Thyroid gland (tissue), 4 donors: ENCODE measurements around the gene SLC13A5.

ENCODE experiments used
- POLR2A ChIP-seq, 2 donors: fragments of 450-650 bp; IDR thresholded peaks; one replicate each; pipeline ENCODE4 v1.6.1; 2017; ENCODE audit warnings: antibody characterized with exemption in 2 of 2, mild to moderate bottlenecking in 2 of 2, moderate library complexity in 1 of 2
- TF ChIP-seq, protein P1 (sequence below), 6 experiments: fragments of 200-600 bp in 3 of 6; fragments of 450-650 bp in 3 of 6; sonication (generic) in 3 of 6; IDR thresholded peaks; one replicate each; pipeline ENCODE4 v1.5.1; 2016 to 2019; ENCODE audit warnings: antibody characterized with exemption in 6 of 6, mild to moderate bottlenecking in 2 of 6, inconsistent platforms in 1 of 6, moderate library complexity in 1 of 6

DNA sequence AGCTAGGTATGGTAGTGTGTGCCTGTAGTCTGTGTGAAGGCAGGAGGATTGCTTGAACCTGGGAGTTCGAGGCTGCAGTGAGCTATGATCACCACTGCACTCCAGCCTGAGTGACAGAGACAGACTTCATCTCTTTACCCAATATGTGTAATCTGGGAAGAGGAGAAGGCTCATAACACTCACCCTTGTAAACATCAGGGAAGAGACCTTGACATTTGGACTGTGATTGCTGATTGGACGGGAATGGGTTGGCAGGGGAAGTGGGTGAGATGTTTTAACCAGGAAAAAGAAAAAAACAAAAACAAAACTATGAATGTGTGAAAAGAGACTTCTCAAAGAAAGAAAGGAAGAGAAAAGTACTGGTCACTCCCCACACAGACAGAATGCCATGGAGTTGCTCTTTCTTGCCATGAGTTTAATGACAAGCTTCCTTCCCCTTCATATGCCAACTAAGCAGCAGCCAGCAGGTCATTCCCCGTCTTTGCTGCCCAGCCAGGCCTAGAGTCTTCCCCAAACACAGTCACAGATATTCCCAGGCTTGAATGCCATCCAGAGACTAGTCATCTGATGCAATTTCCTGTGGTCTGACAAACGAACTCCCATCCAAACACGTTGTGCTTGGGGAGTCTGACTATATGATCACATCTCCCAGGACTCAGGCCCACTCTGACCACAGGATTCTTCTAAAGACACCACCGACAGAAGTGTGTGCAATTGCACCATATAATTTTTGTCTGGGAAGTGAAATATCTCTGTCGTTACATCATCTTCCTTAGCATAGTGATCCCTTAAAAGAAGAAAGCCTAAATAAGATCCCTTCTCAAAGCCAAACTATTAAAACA lies 39.1 kb upstream of the SLC13A5 start:
- TF ChIP-seq, protein P1, sequence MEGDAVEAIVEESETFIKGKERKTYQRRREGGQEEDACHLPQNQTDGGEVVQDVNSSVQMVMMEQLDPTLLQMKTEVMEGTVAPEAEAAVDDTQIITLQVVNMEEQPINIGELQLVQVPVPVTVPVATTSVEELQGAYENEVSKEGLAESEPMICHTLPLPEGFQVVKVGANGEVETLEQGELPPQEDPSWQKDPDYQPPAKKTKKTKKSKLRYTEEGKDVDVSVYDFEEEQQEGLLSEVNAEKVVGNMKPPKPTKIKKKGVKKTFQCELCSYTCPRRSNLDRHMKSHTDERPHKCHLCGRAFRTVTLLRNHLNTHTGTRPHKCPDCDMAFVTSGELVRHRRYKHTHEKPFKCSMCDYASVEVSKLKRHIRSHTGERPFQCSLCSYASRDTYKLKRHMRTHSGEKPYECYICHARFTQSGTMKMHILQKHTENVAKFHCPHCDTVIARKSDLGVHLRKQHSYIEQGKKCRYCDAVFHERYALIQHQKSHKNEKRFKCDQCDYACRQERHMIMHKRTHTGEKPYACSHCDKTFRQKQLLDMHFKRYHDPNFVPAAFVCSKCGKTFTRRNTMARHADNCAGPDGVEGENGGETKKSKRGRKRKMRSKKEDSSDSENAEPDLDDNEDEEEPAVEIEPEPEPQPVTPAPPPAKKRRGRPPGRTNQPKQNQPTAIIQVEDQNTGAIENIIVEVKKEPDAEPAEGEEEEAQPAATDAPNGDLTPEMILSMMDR (IDR thresholded peaks at IDR 0.05): no peak
- TF ChIP-seq POLR2A (IDR thresholded peaks at IDR 0.05): no peak
